ENCODE data around the gene PSMB10.

DNA sequence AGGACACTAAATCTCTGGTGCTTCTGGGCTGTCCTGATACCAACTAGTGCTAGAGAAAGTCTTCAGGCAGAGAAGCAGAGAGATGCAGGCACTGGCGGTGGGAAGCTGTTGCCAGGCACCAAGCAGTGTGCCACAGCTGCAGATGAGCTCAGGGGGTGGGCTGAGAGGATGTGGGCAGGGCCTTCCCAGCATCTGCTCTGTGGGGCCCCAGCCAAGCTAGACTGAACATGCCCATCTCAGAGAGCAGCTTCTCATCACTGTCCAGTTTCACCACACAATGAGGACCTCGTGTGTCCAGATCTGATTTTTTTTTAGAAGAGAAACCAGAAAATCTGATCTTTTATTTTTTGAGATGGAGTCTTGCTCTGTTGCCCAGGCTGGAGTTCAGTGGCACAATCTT is 26.5 kb downstream of the PSMB10 start:
- TF ChIP-seq, protein P1, sequence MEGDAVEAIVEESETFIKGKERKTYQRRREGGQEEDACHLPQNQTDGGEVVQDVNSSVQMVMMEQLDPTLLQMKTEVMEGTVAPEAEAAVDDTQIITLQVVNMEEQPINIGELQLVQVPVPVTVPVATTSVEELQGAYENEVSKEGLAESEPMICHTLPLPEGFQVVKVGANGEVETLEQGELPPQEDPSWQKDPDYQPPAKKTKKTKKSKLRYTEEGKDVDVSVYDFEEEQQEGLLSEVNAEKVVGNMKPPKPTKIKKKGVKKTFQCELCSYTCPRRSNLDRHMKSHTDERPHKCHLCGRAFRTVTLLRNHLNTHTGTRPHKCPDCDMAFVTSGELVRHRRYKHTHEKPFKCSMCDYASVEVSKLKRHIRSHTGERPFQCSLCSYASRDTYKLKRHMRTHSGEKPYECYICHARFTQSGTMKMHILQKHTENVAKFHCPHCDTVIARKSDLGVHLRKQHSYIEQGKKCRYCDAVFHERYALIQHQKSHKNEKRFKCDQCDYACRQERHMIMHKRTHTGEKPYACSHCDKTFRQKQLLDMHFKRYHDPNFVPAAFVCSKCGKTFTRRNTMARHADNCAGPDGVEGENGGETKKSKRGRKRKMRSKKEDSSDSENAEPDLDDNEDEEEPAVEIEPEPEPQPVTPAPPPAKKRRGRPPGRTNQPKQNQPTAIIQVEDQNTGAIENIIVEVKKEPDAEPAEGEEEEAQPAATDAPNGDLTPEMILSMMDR (IDR thresholded peaks at IDR 0.05) = no peak
- TF ChIP-seq POLR2A (IDR thresholded peaks at IDR 0.05) (no peak), POLR2AphosphoS5 (IDR thresholded peaks at IDR 0.05) (no peak), EP300 (IDR thresholded peaks at IDR 0.05) (no peak)
